HCT116 (cell line): ENCODE results near the gene TRHDE. TPM values are rescaled to one million over a fixed set of nuclear protein-coding genes. Genes with fewer than 3 reads are reported as not detected.

ENCODE experiments used
- ATAC-seq: fragments of 200-7000 bp; cut with Tn5 transposase; 2 replicates; pipeline ENCODE4 v1.9.1; 2020; ENCODE audit warnings: mild to moderate bottlenecking, moderate library complexity
- BruUV-seq: library from RNA; stranded (reverse); fragments of 400-500 nt; replicated peaks from 2 replicates; lab custom pipeline; 2021; lab: Mats Ljungman, UMichigan
- CTCF ChIA-PET: fragments of 300-600 bp; sonication (Branson Sonifier 250); formaldehyde crosslinking; loops from one replicate; lab custom pipeline; 2021; ENCODE audit warnings: antibody characterized with exemption; lab: Charles Lee
- POLR2A ChIA-PET: fragments of 300-600, 350-600 bp; sonication (Branson Sonifier 250); formaldehyde crosslinking; loops from one replicate; lab custom pipeline; 2021; ENCODE audit warnings: antibody characterized with exemption; lab: Charles Lee
- RAD21 ChIA-PET, 2 experiments: fragments of 300-600 bp; sonication (Branson Sonifier 250); formaldehyde crosslinking; loops; one replicate each; lab custom pipeline; 2023; ENCODE audit warnings: low total read pairs in 2 of 2; ENCODE audit not compliant: uncharacterized antibody in 2 of 2, unreplicated experiment in 2 of 2, low non-redundant PET in 1 of 2; lab: Charles Lee
- DNase-seq: peaks from one replicate; pipeline ENCODE4 v3.0.0-alpha.2; 2010; ENCODE audit warnings: low read depth, low spot score
- H2AFZ ChIP-seq: fragments of 200-600 bp; shearing (Covaris generic), sonication (generic); 2 replicates; pipeline ENCODE4 v1.6.1; 2017; ENCODE audit warnings: low read depth, mixed run types, mixed read lengths, antibody characterized with exemption, low read length; ENCODE audit not compliant: poor library complexity, severe bottlenecking
- H3K27ac ChIP-seq: 2 replicates; pipeline ENCODE4 v1.5.1; 2012; ENCODE audit warnings: low read depth, low read length
- H3K27me3 ChIP-seq: fragments of 200-600 bp; sonication (generic); 2 replicates; pipeline ENCODE4 v1.6.1; 2016; ENCODE audit warnings: mixed run types, low read length, mixed read lengths; ENCODE audit not compliant: insufficient read depth
- H3K36me3 ChIP-seq, 2 experiments: fragments of 200-500 bp in 1 of 2; fragments of 200-600 bp in 1 of 2; sonication (Bioruptor generic) in 1 of 2; sonication (generic) in 1 of 2; 2 replicates each; pipeline versions ENCODE4 v1.5.1 to v1.6.1; 2014 to 2016; ENCODE audit warnings: low read length in 2 of 2, inconsistent platforms in 1 of 2, mixed read lengths in 1 of 2, mixed run types in 1 of 2; ENCODE audit not compliant: insufficient read depth in 2 of 2, control insufficient read depth in 1 of 2
- H3K4me1 ChIP-seq, 2 experiments: fragments of 200-600 bp in 1 of 2; sonication (generic) in 1 of 2; 2 replicates each; pipeline versions ENCODE4 v1.5.1 to v1.6.1; 2012 to 2017; ENCODE audit warnings: low read length in 2 of 2, inconsistent platforms in 1 of 2, mild to moderate bottlenecking in 1 of 2, mixed read lengths in 1 of 2, mixed run types in 1 of 2, moderate library complexity in 1 of 2; ENCODE audit not compliant: insufficient read depth in 2 of 2, control insufficient read depth in 1 of 2
- H3K4me2 ChIP-seq: fragments of 200-600 bp; sonication (generic); 2 replicates; pipeline ENCODE4 v1.6.1; 2017; ENCODE audit warnings: mixed run types, low read length, mixed read lengths
- H3K4me3 ChIP-seq, 2 experiments: fragments of 200-600 bp in 1 of 2; sonication (generic) in 1 of 2; replicated peaks in 1 of 2; 2 replicates each; pipeline ENCODE4 v1.5.1; 2011 to 2016; ENCODE audit warnings: low read length in 2 of 2, control low read depth in 1 of 2, low read depth in 1 of 2, mild to moderate bottlenecking in 1 of 2, mixed read lengths in 1 of 2, mixed run types in 1 of 2
- H3K79me2 ChIP-seq: fragments of 200-600 bp; sonication (generic); 2 replicates; pipeline ENCODE4 v1.6.1; 2017; ENCODE audit warnings: mild to moderate bottlenecking, mixed run types, low read length, moderate library complexity, mixed read lengths; ENCODE audit not compliant: insufficient read depth
- H3K9ac ChIP-seq: fragments of 200-600 bp; sonication (generic); 2 replicates; pipeline ENCODE4 v1.6.1; 2016; ENCODE audit warnings: low read length, mixed read lengths
- H3K9me2 ChIP-seq: fragments of 200-600 bp; sonication (generic), shearing (Covaris generic); 2 replicates; pipeline ENCODE4 v1.6.1; 2017; ENCODE audit warnings: mixed run types, mild to moderate bottlenecking, moderate library complexity; ENCODE audit not compliant: insufficient read depth
- H3K9me3 ChIP-seq, 2 experiments: fragments of 200-500 bp in 1 of 2; fragments of 200-600 bp in 1 of 2; sonication (Bioruptor generic) in 1 of 2; sonication (generic) in 1 of 2; 2 replicates each; pipeline ENCODE4 v1.6.1; 2014 to 2017; ENCODE audit warnings: low read length in 2 of 2, mixed read lengths in 2 of 2, inconsistent platforms in 1 of 2, low read depth in 1 of 2, mild to moderate bottlenecking in 1 of 2, mixed run types in 1 of 2, moderate library complexity in 1 of 2; ENCODE audit not compliant: control insufficient read depth in 1 of 2, insufficient read depth in 1 of 2
- H4K20me1 ChIP-seq: fragments of 200-600 bp; sonication (generic), shearing (Covaris generic); 2 replicates; pipeline ENCODE4 v1.6.1; 2017; ENCODE audit warnings: mixed run types, mild to moderate bottlenecking, moderate library complexity; ENCODE audit not compliant: insufficient read depth
- ATF3 ChIP-seq: IDR thresholded peaks from 2 replicates; pipeline ENCODE4 v1.6.1; 2012
- CEBPB ChIP-seq: IDR thresholded peaks from 2 replicates; pipeline ENCODE4 v1.6.1; 2012; ENCODE audit warnings: low read depth
- EGR1 ChIP-seq: IDR thresholded peaks from 2 replicates; pipeline ENCODE4 v1.6.1; 2012; ENCODE audit warnings: low read depth
- ELF1 ChIP-seq: IDR thresholded peaks from 2 replicates; pipeline ENCODE4 v1.6.1; 2012; ENCODE audit warnings: low read depth, borderline replicate concordance
- FOSL1 ChIP-seq: IDR thresholded peaks from 2 replicates; pipeline ENCODE4 v1.6.1; 2012; ENCODE audit warnings: low read depth
- JUND ChIP-seq: IDR thresholded peaks from 2 replicates; pipeline ENCODE4 v1.6.1; 2012
- POLR2A ChIP-seq: IDR thresholded peaks from 2 replicates; pipeline ENCODE4 v1.7.0; 2011; ENCODE audit warnings: borderline replicate concordance; ENCODE audit not compliant: insufficient read depth, insufficient read length; ENCODE audit errors: extremely low read depth
- POLR2AphosphoS5 ChIP-seq: IDR thresholded peaks from 2 replicates; pipeline ENCODE4 v1.6.1; 2011; ENCODE audit warnings: mild to moderate bottlenecking, low read depth, low read length, moderate library complexity
- SIN3A ChIP-seq: IDR thresholded peaks from 2 replicates; pipeline ENCODE4 v1.6.1; 2012; ENCODE audit warnings: low read depth
- SP1 ChIP-seq: IDR thresholded peaks from 2 replicates; pipeline ENCODE4 v1.6.1; 2012; ENCODE audit warnings: low read depth
- SRF ChIP-seq: IDR thresholded peaks from 2 replicates; pipeline ENCODE4 v1.6.1; 2012; ENCODE audit warnings: low read depth
- TCF7L2 ChIP-seq: IDR thresholded peaks from 2 replicates; pipeline ENCODE4 v1.7.0; 2011; ENCODE audit warnings: borderline replicate concordance, inconsistent platforms; ENCODE audit not compliant: insufficient read depth, insufficient read length; ENCODE audit errors: extremely low read depth
- YY1 ChIP-seq: IDR thresholded peaks from 2 replicates; pipeline ENCODE4 v1.6.1; 2011; ENCODE audit warnings: low read length, low read depth, moderate library complexity, mild to moderate bottlenecking; ENCODE audit not compliant: insufficient replicate concordance; ENCODE audit errors: extremely low read depth
- ZFX ChIP-seq: fragments of 450-650 bp; IDR thresholded peaks from 2 replicates; pipeline ENCODE4 v1.6.1; 2017
- ZNF274 ChIP-seq: fragments of 200-500 bp; sonication (Bioruptor generic); IDR thresholded peaks from 2 replicates; pipeline ENCODE4 v1.6.1; 2014; ENCODE audit warnings: mild to moderate bottlenecking, low read depth, low read length, inconsistent platforms
- intact Hi-C: fragments of 100-400 bp; cut with micrococcal nuclease; formaldehyde crosslinking; loops from 2 replicates; pipeline ENCODE4 v1.10.0; 2022
- total RNA-seq: library from RNA; stranded (reverse); gene quantifications from one replicate; pipeline ENCODE4 v1.2.1, GENCODE V29; 2021; ENCODE audit not compliant: unreplicated experiment
- TF ChIP-seq, protein P1 (sequence below): IDR thresholded peaks from 2 replicates; pipeline ENCODE4 v1.6.1; 2011; ENCODE audit warnings: mild to moderate bottlenecking, low read length, moderate library complexity; ENCODE audit not compliant: insufficient replicate concordance; ENCODE audit errors: extremely low read depth
- TF ChIP-seq, protein P2 (sequence below): IDR thresholded peaks from 2 replicates; pipeline ENCODE4 v1.6.1; 2012

The TRHDE gene
- total RNA-seq, 1 experiment from 2014 or later = 2.9 TPM

DNA sequence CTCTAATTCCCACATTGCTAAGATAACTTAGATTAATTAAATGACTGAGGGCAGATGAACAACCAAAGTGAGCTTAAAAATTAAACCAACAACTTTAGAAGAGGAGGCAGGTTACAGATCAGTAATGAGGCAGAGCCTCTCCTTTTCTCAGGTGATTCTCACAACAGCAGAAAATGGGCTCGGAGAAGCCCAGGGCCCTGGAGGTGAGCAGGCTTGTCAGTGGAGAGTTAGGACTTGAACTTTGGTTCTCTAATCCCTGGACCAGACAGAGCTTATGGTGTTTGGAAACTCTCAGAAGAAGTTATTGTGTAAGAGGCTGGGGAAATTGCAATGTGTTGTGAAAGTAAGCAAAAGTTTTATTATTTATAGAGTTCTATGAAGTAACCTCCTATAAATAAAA is 2.8 kb downstream of the TRHDE start:
- DNase-seq = no peak
- ATAC-seq = no peak
- intact Hi-C loops = no loop called here
- Histone ChIP-seq H3K9me2 (no peaks in the 10 kb centered on the region), H3K9me3 (no peaks in the 10 kb centered on the region), H3K4me3 (no peak overlapping the region), H4K20me1 (no peaks in the 10 kb centered on the region), H3K36me3 (no peaks in the 10 kb centered on the region), H2AFZ (no peak overlapping the region), H3K27ac (no peak overlapping the region), H3K4me2 (no peak overlapping the region), H3K9ac (no peak overlapping the region), H3K4me1 (peaks cover 0 to 15% of the 10 kb centered on the region in 2 experiments; a peak in 1 of 4 replicates), H3K27me3 (no peaks in the 10 kb centered on the region), H3K79me2 (no peaks in the 10 kb centered on the region)
- no TSS peak for BruUV-seq
- ChIA-PET RAD21 (no interaction called here), CTCF (no interaction called here), POLR2A (no interaction called here)
- TF ChIP-seq, protein P1, sequence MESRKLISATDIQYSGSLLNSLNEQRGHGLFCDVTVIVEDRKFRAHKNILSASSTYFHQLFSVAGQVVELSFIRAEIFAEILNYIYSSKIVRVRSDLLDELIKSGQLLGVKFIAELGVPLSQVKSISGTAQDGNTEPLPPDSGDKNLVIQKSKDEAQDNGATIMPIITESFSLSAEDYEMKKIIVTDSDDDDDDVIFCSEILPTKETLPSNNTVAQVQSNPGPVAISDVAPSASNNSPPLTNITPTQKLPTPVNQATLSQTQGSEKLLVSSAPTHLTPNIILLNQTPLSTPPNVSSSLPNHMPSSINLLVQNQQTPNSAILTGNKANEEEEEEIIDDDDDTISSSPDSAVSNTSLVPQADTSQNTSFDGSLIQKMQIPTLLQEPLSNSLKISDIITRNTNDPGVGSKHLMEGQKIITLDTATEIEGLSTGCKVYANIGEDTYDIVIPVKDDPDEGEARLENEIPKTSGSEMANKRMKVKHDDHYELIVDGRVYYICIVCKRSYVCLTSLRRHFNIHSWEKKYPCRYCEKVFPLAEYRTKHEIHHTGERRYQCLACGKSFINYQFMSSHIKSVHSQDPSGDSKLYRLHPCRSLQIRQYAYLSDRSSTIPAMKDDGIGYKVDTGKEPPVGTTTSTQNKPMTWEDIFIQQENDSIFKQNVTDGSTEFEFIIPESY = no peak
- TF ChIP-seq SP1 (no peak), TCF7L2 (no peak), ZFX (no peak), JUND (no peak), SRF (no peak), ZNF274 (no peak), CEBPB (no peak), POLR2AphosphoS5 (no peak), POLR2A (no peak), FOSL1 (no peak), ELF1 (no peak), YY1 (no peak), SIN3A (no peak), ATF3 (no peak), EGR1 (no peak)
- TF ChIP-seq, protein P2, sequence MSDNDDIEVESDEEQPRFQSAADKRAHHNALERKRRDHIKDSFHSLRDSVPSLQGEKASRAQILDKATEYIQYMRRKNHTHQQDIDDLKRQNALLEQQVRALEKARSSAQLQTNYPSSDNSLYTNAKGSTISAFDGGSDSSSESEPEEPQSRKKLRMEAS = no peak
